Inflammatory macrophage treated with lipopolysaccharide for 1 hour (primary cell): ENCODE measurements around the gene PCDH15.

Experiments used
- DNase-seq, 2 donors: peaks; one replicate each; pipeline ENCODE4 v3.0.0-alpha.2; 2020 to 2022

The PCDH15 gene

GRCh38 chr10:53839440-53840039, 961.5 kb downstream of the PCDH15 start:
- peak; percentile 2 to 20 for DNase-seq

- DNase-seq = no peak
Measured at GRCh38 chr10:53836638-53837037, 964.4 kb downstream of the PCDH15 start.

DNA sequence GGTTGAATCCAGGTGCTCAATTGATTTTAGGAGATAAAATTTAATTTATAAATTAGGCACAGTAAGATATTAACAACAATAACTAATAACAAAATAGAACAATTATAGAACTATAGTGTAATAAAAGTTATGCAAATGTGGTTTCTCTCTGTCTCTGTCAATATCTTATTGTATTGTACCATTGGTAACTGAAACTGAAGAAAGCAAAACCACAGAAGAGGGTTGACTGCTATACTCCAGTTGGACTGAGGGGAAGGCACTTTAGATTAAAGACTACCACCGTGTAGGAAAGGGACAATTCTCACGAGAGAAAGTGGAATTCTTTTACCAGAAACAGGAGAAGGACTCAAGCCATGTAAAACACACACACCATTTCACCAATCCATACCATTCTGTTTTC, 967.1 kb downstream of the PCDH15 start:
- DNase-seq = no peak

DNA sequence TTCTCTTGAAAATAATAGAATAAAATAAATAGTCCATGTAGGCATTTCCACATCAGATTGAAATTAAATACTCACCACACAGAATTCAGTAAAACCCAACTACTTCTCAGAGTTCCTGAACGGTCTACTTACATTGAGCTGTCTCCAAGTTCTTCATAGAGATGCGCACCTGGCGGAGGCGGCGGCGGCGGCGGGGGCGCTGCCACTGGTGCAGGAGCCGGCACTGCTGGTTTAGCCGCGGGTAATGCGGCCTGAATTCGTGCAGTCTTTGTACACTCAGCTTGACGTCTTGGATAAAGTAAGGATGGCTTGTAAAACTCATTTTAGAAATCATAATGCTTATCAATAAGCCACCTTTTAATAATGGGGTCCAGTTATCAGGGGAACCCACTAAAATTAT, 973.8 kb downstream of the PCDH15 start:
- DNase-seq = no peak

DNA sequence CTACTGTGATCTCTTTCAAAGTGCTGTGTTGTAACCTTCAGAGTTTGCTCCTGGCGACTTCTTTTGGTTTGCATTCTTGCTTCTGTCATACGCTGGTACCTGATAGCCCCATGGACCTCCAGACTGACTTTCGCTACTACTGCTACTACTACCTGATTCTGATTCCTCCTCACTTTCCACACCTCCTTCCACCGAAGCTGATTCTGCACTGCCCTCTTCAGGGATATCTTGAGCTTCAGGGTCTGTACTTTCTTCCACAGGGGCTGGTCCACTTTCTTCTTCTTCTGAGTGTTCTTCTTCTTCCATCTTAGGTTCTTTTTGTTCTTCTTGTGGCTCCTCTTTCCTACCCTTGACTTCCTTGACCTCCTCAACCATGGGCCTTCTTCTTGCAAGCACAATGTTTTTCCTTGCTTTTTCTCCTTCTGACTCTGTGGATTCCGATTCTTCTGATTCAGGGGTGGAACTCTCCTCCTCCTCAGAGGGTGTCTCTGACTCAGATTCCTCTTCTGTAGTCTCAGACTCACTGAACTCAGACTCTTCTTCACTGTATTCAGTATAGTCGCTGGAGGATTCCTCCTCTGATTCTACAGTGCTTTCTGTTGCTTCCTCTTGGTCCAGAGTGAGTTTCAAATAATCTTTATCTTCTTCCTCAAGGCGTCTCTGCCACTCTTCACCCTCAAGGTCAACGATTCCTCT, 992.2 kb downstream of the PCDH15 start:
- no peak for DNase-seq

GRCh38 chr10:53786236-53786900, 1014.7 kb downstream of the PCDH15 start:
- DNase-seq = no peak

DNA sequence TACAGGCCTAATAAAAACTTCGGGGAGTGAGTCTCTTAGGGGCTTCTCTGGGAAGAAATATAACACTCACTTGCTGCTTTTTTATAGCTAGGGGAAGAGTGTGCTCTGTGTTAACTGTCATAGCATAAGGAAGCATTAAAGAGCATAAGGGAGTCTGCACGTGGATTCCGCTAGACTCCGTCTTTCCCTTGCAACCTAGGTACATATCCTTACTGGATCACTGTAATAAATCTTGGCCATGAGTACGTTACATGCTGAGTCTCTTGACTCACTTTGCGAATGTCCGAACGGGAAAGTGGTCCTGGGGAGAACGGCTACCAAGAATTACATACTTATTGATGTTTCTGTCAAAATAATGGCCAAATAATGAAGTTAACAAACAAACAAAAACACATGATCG, 1029.3 kb downstream of the PCDH15 start:
- no peak for DNase-seq

- DNase-seq = no peak
Measured at GRCh38 chr10:53770903-53771302, 1030.1 kb downstream of the PCDH15 start.

- DNase-seq = no peak
Measured at GRCh38 chr10:53765311-53765710, 1035.7 kb downstream of the PCDH15 start.

DNA sequence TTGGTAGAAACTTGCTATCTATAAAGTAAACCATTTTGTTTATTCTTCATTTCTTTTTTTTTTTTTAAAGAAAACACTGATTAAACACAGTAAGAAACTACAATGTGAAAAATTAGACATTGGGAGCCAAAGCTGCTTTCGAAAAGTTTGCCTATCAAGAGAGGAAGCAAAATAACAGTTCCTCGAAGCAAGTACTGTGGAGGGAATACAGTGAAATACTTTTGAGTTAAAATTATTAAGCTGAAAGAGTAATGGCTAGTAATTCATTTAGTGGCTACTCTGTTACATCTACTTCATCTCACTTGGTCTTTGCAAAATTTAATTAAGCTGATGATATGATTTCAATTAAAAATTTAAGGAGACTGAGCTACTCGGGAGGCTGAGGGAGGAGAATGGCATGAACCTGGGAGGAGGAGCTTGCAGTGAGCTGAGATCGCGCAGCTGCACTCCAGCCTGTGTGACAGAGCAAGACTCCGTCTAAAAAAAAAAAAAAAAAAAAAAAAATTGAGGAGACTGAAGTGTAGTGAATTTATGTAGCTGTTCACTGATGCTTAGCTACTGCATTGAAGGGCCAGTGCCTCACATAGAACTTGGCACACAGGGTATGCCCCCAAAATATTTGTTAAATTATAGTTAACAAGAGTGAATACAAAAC, 1046.3 kb downstream of the PCDH15 start:
- no peak for DNase-seq
